GM23338 (cell line): ENCODE measurements around the gene KPNA4. TPM values are rescaled to one million over a fixed set of nuclear protein-coding genes. Genes with fewer than 3 reads are reported as not detected.

Source experiments
- ATAC-seq: fragments of 200-7000 bp; cut with Tn5 transposase; 3 replicates; pipeline ENCODE4 v1.9.1; 2020
- DNase-seq: peaks from one replicate; pipeline ENCODE4 v3.0.0-alpha.2; 2015; ENCODE audit warnings: low spot score
- H2AFZ ChIP-seq: fragments of 200-600 bp; sonication (generic); 2 replicates; pipeline ENCODE4 v1.8.0; 2016; ENCODE audit warnings: antibody characterized with exemption, mild to moderate bottlenecking, moderate library complexity
- H3F3A ChIP-seq: fragments of 200-600 bp; sonication (generic); replicated peaks from 2 replicates; pipeline ENCODE4 v1.8.0; 2017; ENCODE audit warnings: antibody characterized with exemption, mixed run types, low read depth
- H3K27ac ChIP-seq: fragments of 200-600 bp; sonication (generic); 2 replicates; pipeline ENCODE4 v1.6.1; 2016; ENCODE audit warnings: low read depth
- H3K27me3 ChIP-seq: fragments of 200-600 bp; sonication (generic); 2 replicates; pipeline ENCODE4 v1.8.0; 2016; ENCODE audit warnings: mild to moderate bottlenecking, mixed run types, moderate library complexity; ENCODE audit not compliant: insufficient read depth
- H3K36me3 ChIP-seq: fragments of 200-600 bp; sonication (generic); 2 replicates; pipeline ENCODE4 v1.8.0; 2016; ENCODE audit warnings: mild to moderate bottlenecking; ENCODE audit not compliant: insufficient read depth
- H3K4me1 ChIP-seq: fragments of 200-600 bp; sonication (generic); 2 replicates; pipeline ENCODE4 v1.8.0; 2016; ENCODE audit warnings: mild to moderate bottlenecking, moderate library complexity; ENCODE audit not compliant: insufficient read depth
- H3K4me2 ChIP-seq: fragments of 200-600 bp; sonication (generic); 2 replicates; pipeline ENCODE4 v1.7.1; 2017; ENCODE audit warnings: mixed run types
- H3K4me3 ChIP-seq: fragments of 200-600 bp; sonication (generic); 2 replicates; pipeline ENCODE4 v1.6.1; 2016; ENCODE audit warnings: mixed run types
- H3K79me2 ChIP-seq: fragments of 200-600 bp; sonication (generic); replicated peaks from 2 replicates; pipeline ENCODE4 v1.8.0; 2017; ENCODE audit warnings: mild to moderate bottlenecking; ENCODE audit not compliant: insufficient read depth
- H3K9me2 ChIP-seq: fragments of 200-600 bp; sonication (generic); 2 replicates; pipeline ENCODE4 v1.8.0; 2017; ENCODE audit not compliant: insufficient read depth
- H4K20me1 ChIP-seq: fragments of 200-600 bp; sonication (generic); replicated peaks from 2 replicates; pipeline ENCODE4 v1.8.0; 2017; ENCODE audit warnings: mild to moderate bottlenecking; ENCODE audit not compliant: insufficient read depth
- H3K27ac Mint-ChIP-seq: 2 replicates; pipeline ENCODE4 v1.8.0; 2020; ENCODE audit warnings: inconsistent platforms, mild to moderate bottlenecking, moderate library complexity, mixed read lengths
- H3K27me3 Mint-ChIP-seq: 3 replicates; pipeline ENCODE4 v1.8.0; 2022; ENCODE audit warnings: low read depth, mild to moderate bottlenecking, moderate library complexity, mixed read lengths, inconsistent platforms; ENCODE audit not compliant: insufficient read depth, poor library complexity
- H3K36me3 Mint-ChIP-seq: 3 replicates; pipeline ENCODE4 v1.8.0; 2021; ENCODE audit warnings: low read depth, mild to moderate bottlenecking, inconsistent platforms, moderate library complexity, mixed read lengths
- H3K4me1 Mint-ChIP-seq: 3 replicates; pipeline ENCODE4 v1.8.0; 2020; ENCODE audit warnings: mild to moderate bottlenecking, inconsistent platforms, mixed read lengths
- H3K4me3 Mint-ChIP-seq: 3 replicates; pipeline ENCODE4 v1.8.0; 2021; ENCODE audit warnings: moderate library complexity, mild to moderate bottlenecking, inconsistent platforms, mixed read lengths
- H3K9me3 Mint-ChIP-seq: 3 replicates; pipeline ENCODE4 v1.8.0; 2020; ENCODE audit warnings: moderate library complexity, mild to moderate bottlenecking, inconsistent platforms, mixed read lengths
- CREB1 ChIP-seq: fragments of 250-450 bp; sonication (Bioruptor Pico); IDR thresholded peaks from 2 replicates; pipeline ENCODE4 v1.5.0; 2020; ENCODE audit warnings: low read depth, mild to moderate bottlenecking, moderate library complexity
- CTCF ChIP-seq, 2 experiments: fragments of 200-600 bp in 1 of 2; sonication (generic) in 1 of 2; conservative IDR thresholded peaks; 2 replicates each; pipeline versions ENCODE4 v1.5.1 to v1.6.1; 2016 to 2017; ENCODE audit warnings: antibody characterized with exemption in 2 of 2, low read depth in 2 of 2, mild to moderate bottlenecking in 2 of 2, moderate library complexity in 1 of 2
- ETS1 ChIP-seq: IDR thresholded peaks from 2 replicates; pipeline ENCODE4 v1.6.1; 2016; ENCODE audit warnings: antibody characterized with exemption
- JUNB ChIP-seq: IDR thresholded peaks from one replicate; pipeline ENCODE4 v1.6.1; 2016; ENCODE audit warnings: antibody characterized with exemption; ENCODE audit not compliant: unreplicated experiment
- NANOG ChIP-seq: IDR thresholded peaks from 2 replicates; pipeline ENCODE4 v1.6.1; 2016; ENCODE audit warnings: antibody characterized with exemption, borderline replicate concordance
- POLR2AphosphoS5 ChIP-seq: IDR thresholded peaks from 2 replicates; pipeline ENCODE4 v1.6.1; 2016; ENCODE audit warnings: antibody characterized with exemption, low read depth
- STAT1 ChIP-seq: IDR thresholded peaks from one replicate; pipeline ENCODE4 v1.6.1; 2016; ENCODE audit warnings: antibody characterized with exemption; ENCODE audit not compliant: unreplicated experiment
- ZNF114 ChIP-seq: fragments of 250-450 bp; sonication (Bioruptor Pico); IDR thresholded peaks from 2 replicates; pipeline ENCODE4 v1.5.0; 2020; ENCODE audit warnings: mild to moderate bottlenecking, moderate library complexity
- ZNF462 ChIP-seq: fragments of 250-450 bp; sonication (Bioruptor Pico); IDR thresholded peaks from 2 replicates; pipeline ENCODE4 v1.5.0; 2020; ENCODE audit warnings: mild to moderate bottlenecking, moderate library complexity
- polyA plus RNA-seq: library from polyadenylated mRNA; unstranded; fragments of >200 nt; fragmentation: Nextera tagmentation; extraction: Ambion mirVana; gene quantifications from 2 replicates; pipeline ENCODE4 v1.2.1, GENCODE V29; 2016
- total RNA-seq: library from RNA; depleted of rRNA; stranded (reverse); fragments of >200 nt; shearing (Covaris generic); gene quantifications from 2 replicates; pipeline ENCODE4 v1.2.3, GENCODE V29; 2014
- TF ChIP-seq, protein P1 (sequence below): IDR thresholded peaks from one replicate; pipeline ENCODE4 v1.6.1; 2018; ENCODE audit warnings: antibody characterized with exemption; ENCODE audit not compliant: unreplicated experiment

Gene KPNA4
- total and polyA plus RNA-seq, 2 experiments from 2014 or later = 17.8 to 36.2 TPM

DNA sequence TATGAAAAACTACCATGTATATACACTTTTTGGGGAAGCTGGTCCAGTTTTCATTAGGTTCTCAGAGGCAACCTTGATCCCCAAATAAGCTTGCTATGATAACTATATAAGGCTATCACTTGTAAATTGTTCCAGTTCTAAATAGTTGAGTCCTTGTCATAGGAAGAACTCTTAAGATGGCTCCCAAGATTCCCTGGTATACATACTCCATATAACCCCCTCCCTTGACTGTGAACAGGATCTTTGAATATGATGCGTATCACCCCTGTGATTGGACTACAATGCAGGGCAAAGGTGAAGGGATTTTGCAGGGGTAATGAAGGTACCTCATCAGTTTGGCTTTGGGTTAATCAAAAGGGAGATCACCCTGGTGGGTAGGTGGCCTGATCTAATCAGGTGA lies 67.2 kb downstream of the KPNA4 start:
- TF ChIP-seq JUNB (no peak), CREB1 (no peak), STAT1 (no peak)
- H3K36me3 Mint-ChIP-seq = peaks cover 26% of the 10 kb centered on the region; the same call in 2 of the 3 replicates
- Histone ChIP-seq H3K27ac (no peak overlapping the region), H3K4me1 (no peaks in the 10 kb centered on the region), H3K9me2 (no peaks in the 10 kb centered on the region), H3K36me3 (peaks cover 26% of the 10 kb centered on the region; the same call in 1 of the 2 replicates), H3K4me3 (no peak overlapping the region), H3K79me2 (no peaks in the 10 kb centered on the region), H3K27me3 (no peaks in the 10 kb centered on the region), H2AFZ (no peak overlapping the region), H4K20me1 (no peaks in the 10 kb centered on the region), H3K4me2 (no peak overlapping the region), H3F3A (no peaks in the 10 kb centered on the region)
- H3K27me3 Mint-ChIP-seq = no peaks in the 10 kb centered on the region
- DNase-seq = no peak
- H3K27ac Mint-ChIP-seq = no peak overlapping the region
- H3K9me3 Mint-ChIP-seq = no peaks in the 10 kb centered on the region
- no peak overlapping the region for H3K4me3 Mint-ChIP-seq
- H3K4me1 Mint-ChIP-seq = no peaks in the 10 kb centered on the region
- no peak for ATAC-seq

DNA sequence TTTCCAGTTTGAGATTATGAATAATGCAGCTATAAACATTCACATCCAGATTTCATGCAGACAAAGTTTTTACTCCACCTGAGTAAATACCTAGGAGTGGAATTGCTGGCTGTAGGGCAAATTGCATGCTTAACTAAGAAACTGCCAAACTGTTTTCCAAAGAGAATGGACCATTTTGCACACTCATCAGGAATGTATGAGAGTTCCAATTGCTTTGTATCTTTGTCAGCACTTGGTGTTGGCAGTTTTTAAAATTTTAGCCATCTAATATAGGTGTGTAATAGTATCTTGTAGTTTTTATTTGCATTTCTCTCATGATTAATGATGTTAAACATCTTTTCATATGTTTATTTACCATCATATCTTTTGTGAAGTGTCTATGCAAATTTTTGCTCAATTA lies 75.2 kb downstream of the KPNA4 start:
- ATAC-seq (no peak), DNase-seq (no peak)
- no peak overlapping the region for H3K27ac Mint-ChIP-seq
- H3K27me3 Mint-ChIP-seq = no peaks in the 10 kb centered on the region
- Histone ChIP-seq H3K9me2 (no peaks in the 10 kb centered on the region; the same call in 1 of the 2 replicates), H3K4me2 (no peak overlapping the region), H2AFZ (no peak overlapping the region), H3K27me3 (no peaks in the 10 kb centered on the region), H3F3A (no peaks in the 10 kb centered on the region), H4K20me1 (no peaks in the 10 kb centered on the region), H3K79me2 (no peaks in the 10 kb centered on the region), H3K36me3 (no peaks in the 10 kb centered on the region), H3K27ac (no peak overlapping the region), H3K4me1 (no peaks in the 10 kb centered on the region), H3K4me3 (no peak overlapping the region)
- no peaks in the 10 kb centered on the region for H3K4me1 Mint-ChIP-seq
- no peaks in the 10 kb centered on the region for H3K9me3 Mint-ChIP-seq
- no peak overlapping the region for H3K4me3 Mint-ChIP-seq
- H3K36me3 Mint-ChIP-seq = no peaks in the 10 kb centered on the region
- TF ChIP-seq ZNF462 (CRISPR knock-in tag) (no peak), CREB1 (no peak), ETS1 (no peak), JUNB (no peak), POLR2AphosphoS5 (no peak), STAT1 (no peak), CTCF (conservative IDR thresholded peaks at IDR 0.05; ENCODE audit: low read depth in 2 of 2) (no peak), ZNF114 (no peak), NANOG (no peak)
- TF ChIP-seq, protein P1, sequence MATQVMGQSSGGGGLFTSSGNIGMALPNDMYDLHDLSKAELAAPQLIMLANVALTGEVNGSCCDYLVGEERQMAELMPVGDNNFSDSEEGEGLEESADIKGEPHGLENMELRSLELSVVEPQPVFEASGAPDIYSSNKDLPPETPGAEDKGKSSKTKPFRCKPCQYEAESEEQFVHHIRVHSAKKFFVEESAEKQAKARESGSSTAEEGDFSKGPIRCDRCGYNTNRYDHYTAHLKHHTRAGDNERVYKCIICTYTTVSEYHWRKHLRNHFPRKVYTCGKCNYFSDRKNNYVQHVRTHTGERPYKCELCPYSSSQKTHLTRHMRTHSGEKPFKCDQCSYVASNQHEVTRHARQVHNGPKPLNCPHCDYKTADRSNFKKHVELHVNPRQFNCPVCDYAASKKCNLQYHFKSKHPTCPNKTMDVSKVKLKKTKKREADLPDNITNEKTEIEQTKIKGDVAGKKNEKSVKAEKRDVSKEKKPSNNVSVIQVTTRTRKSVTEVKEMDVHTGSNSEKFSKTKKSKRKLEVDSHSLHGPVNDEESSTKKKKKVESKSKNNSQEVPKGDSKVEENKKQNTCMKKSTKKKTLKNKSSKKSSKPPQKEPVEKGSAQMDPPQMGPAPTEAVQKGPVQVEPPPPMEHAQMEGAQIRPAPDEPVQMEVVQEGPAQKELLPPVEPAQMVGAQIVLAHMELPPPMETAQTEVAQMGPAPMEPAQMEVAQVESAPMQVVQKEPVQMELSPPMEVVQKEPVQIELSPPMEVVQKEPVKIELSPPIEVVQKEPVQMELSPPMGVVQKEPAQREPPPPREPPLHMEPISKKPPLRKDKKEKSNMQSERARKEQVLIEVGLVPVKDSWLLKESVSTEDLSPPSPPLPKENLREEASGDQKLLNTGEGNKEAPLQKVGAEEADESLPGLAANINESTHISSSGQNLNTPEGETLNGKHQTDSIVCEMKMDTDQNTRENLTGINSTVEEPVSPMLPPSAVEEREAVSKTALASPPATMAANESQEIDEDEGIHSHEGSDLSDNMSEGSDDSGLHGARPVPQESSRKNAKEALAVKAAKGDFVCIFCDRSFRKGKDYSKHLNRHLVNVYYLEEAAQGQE = no peak
